ENCODE measurements around the gene EPHA6.

The EPHA6 gene

GRCh38 chr3:97350971-97351370 lies 536.6 kb downstream of the EPHA6 start:
- H3K27ac ChIP-seq (ENCODE audit: low read length) = no peak overlapping the region
- H3K27me3 ChIP-seq (ENCODE audit: control insufficient read depth in 1 of 2, insufficient read depth in 2 of 2, low read length in 2 of 2) = no peaks in the 10 kb centered on the region
- H3K4me1 ChIP-seq (ENCODE audit: control insufficient read depth, insufficient read depth, low read length) = no peaks in the 10 kb centered on the region
- no peaks in the 10 kb centered on the region for H3K36me3 ChIP-seq (ENCODE audit: control insufficient read depth in 2 of 2, insufficient read depth in 2 of 2, low read length in 2 of 2)
- no peak overlapping the region for H3K9ac ChIP-seq (ENCODE audit: low read length in 2 of 2)
- no peak overlapping the region for H3K4me3 ChIP-seq (ENCODE audit: low read length in 2 of 2)
- H3K9me3 ChIP-seq (ENCODE audit: control insufficient read depth in 2 of 2, low read length in 2 of 2) = peaks cover 0 to 8% of the 10 kb centered on the region in 2 donors

GRCh38 chr3:97353176-97353575 lies 538.8 kb downstream of the EPHA6 start:
- no peaks in the 10 kb centered on the region for H3K36me3 ChIP-seq (ENCODE audit: control insufficient read depth in 2 of 2, insufficient read depth in 2 of 2, low read length in 2 of 2)
- no peak overlapping the region for H3K9ac ChIP-seq (ENCODE audit: low read length in 2 of 2)
- H3K27me3 ChIP-seq (ENCODE audit: control insufficient read depth in 1 of 2, insufficient read depth in 2 of 2, low read length in 2 of 2) = no peaks in the 10 kb centered on the region
- no peaks in the 10 kb centered on the region for H3K4me1 ChIP-seq (ENCODE audit: control insufficient read depth, insufficient read depth, low read length)
- peaks cover 0 to 8% of the 10 kb centered on the region in 2 donors for H3K9me3 ChIP-seq (ENCODE audit: control insufficient read depth in 2 of 2, low read length in 2 of 2)
- H3K27ac ChIP-seq (ENCODE audit: low read length) = no peak overlapping the region
- H3K4me3 ChIP-seq (ENCODE audit: low read length in 2 of 2) = no peak overlapping the region

GRCh38 chr3:97359977-97360376 lies 545.6 kb downstream of the EPHA6 start:
- no peaks in the 10 kb centered on the region for H3K4me1 ChIP-seq (ENCODE audit: control insufficient read depth, insufficient read depth, low read length)
- H3K36me3 ChIP-seq (ENCODE audit: control insufficient read depth in 2 of 2, insufficient read depth in 2 of 2, low read length in 2 of 2) = no peaks in the 10 kb centered on the region
- H3K27ac ChIP-seq (ENCODE audit: low read length) = no peak overlapping the region
- no peaks in the 10 kb centered on the region for H3K27me3 ChIP-seq (ENCODE audit: control insufficient read depth in 1 of 2, insufficient read depth in 2 of 2, low read length in 2 of 2)
- H3K9me3 ChIP-seq (ENCODE audit: control insufficient read depth in 2 of 2, low read length in 2 of 2) = no peaks in the 10 kb centered on the region
- no peak overlapping the region for H3K9ac ChIP-seq (ENCODE audit: low read length in 2 of 2)
- no peak overlapping the region for H3K4me3 ChIP-seq (ENCODE audit: low read length in 2 of 2)

- H3K9ac ChIP-seq (ENCODE audit: low read length in 2 of 2) = no peak overlapping the region
- H3K27ac ChIP-seq (ENCODE audit: low read length) = no peak overlapping the region
- no peaks in the 10 kb centered on the region for H3K9me3 ChIP-seq (ENCODE audit: control insufficient read depth in 2 of 2, low read length in 2 of 2)
- no peak overlapping the region for H3K4me3 ChIP-seq (ENCODE audit: low read length in 2 of 2)
- no peaks in the 10 kb centered on the region for H3K36me3 ChIP-seq (ENCODE audit: control insufficient read depth in 2 of 2, insufficient read depth in 2 of 2, low read length in 2 of 2)
- H3K27me3 ChIP-seq (ENCODE audit: control insufficient read depth in 1 of 2, insufficient read depth in 2 of 2, low read length in 2 of 2) = no peaks in the 10 kb centered on the region
- no peaks in the 10 kb centered on the region for H3K4me1 ChIP-seq (ENCODE audit: control insufficient read depth, insufficient read depth, low read length)
Measured at GRCh38 chr3:97360804-97361203, 546.4 kb downstream of the EPHA6 start.

GRCh38 chr3:97384583-97384982 lies 570.2 kb downstream of the EPHA6 start:
- Histone ChIP-seq H3K36me3 (ENCODE audit: control insufficient read depth in 2 of 2, insufficient read depth in 2 of 2, low read length in 2 of 2) (no peaks in the 10 kb centered on the region), H3K9me3 (ENCODE audit: control insufficient read depth in 2 of 2, low read length in 2 of 2) (peaks cover 0 to 9% of the 10 kb centered on the region in 2 donors), H3K27me3 (ENCODE audit: control insufficient read depth in 1 of 2, insufficient read depth in 2 of 2, low read length in 2 of 2) (no peaks in the 10 kb centered on the region), H3K4me3 (ENCODE audit: low read length in 2 of 2) (no peak overlapping the region), H3K27ac (ENCODE audit: low read length) (no peak overlapping the region), H3K9ac (ENCODE audit: low read length in 2 of 2) (no peak overlapping the region), H3K4me1 (ENCODE audit: control insufficient read depth, insufficient read depth, low read length) (no peaks in the 10 kb centered on the region)

- no peak overlapping the region for H3K4me3 ChIP-seq (ENCODE audit: low read length in 2 of 2)
- H3K27ac ChIP-seq (ENCODE audit: low read length) = no peak overlapping the region
Measured at GRCh38 chr3:97388774-97389173, 574.4 kb downstream of the EPHA6 start.

GRCh38 chr3:97389936-97390335 lies 575.5 kb downstream of the EPHA6 start:
- H3K9ac ChIP-seq (ENCODE audit: low read length in 2 of 2) = no peak overlapping the region
- H3K4me3 ChIP-seq (ENCODE audit: low read length in 2 of 2) = no peak overlapping the region
- peaks cover 0 to 9% of the 10 kb centered on the region in 2 donors for H3K9me3 ChIP-seq (ENCODE audit: control insufficient read depth in 2 of 2, low read length in 2 of 2)
- no peaks in the 10 kb centered on the region for H3K27me3 ChIP-seq (ENCODE audit: control insufficient read depth in 1 of 2, insufficient read depth in 2 of 2, low read length in 2 of 2)
- no peak overlapping the region for H3K27ac ChIP-seq (ENCODE audit: low read length)
- H3K36me3 ChIP-seq (ENCODE audit: control insufficient read depth in 2 of 2, insufficient read depth in 2 of 2, low read length in 2 of 2) = no peaks in the 10 kb centered on the region
- H3K4me1 ChIP-seq (ENCODE audit: control insufficient read depth, insufficient read depth, low read length) = no peaks in the 10 kb centered on the region

More at GRCh38 chr3:97388774-97389173, 574.4 kb downstream of the EPHA6 start:
- H3K9ac ChIP-seq (ENCODE audit: low read length in 2 of 2) = no peak overlapping the region
- peaks cover 0 to 9% of the 10 kb centered on the region in 2 donors for H3K9me3 ChIP-seq (ENCODE audit: control insufficient read depth in 2 of 2, low read length in 2 of 2)
- no peaks in the 10 kb centered on the region for H3K27me3 ChIP-seq (ENCODE audit: control insufficient read depth in 1 of 2, insufficient read depth in 2 of 2, low read length in 2 of 2)
- no peaks in the 10 kb centered on the region for H3K36me3 ChIP-seq (ENCODE audit: control insufficient read depth in 2 of 2, insufficient read depth in 2 of 2, low read length in 2 of 2)
- H3K4me1 ChIP-seq (ENCODE audit: control insufficient read depth, insufficient read depth, low read length) = no peaks in the 10 kb centered on the region

- no peak overlapping the region for H3K27ac ChIP-seq (ENCODE audit: low read length)
- no peaks in the 10 kb centered on the region for H3K27me3 ChIP-seq (ENCODE audit: control insufficient read depth in 1 of 2, insufficient read depth in 2 of 2, low read length in 2 of 2)
- H3K9ac ChIP-seq (ENCODE audit: low read length in 2 of 2) = no peak overlapping the region
- no peaks in the 10 kb centered on the region for H3K36me3 ChIP-seq (ENCODE audit: control insufficient read depth in 2 of 2, insufficient read depth in 2 of 2, low read length in 2 of 2)
- H3K4me3 ChIP-seq (ENCODE audit: low read length in 2 of 2) = no peak overlapping the region
- H3K4me1 ChIP-seq (ENCODE audit: control insufficient read depth, insufficient read depth, low read length) = no peaks in the 10 kb centered on the region
- H3K9me3 ChIP-seq (ENCODE audit: control insufficient read depth in 2 of 2, low read length in 2 of 2) = peaks cover 0 to 9% of the 10 kb centered on the region in 2 donors
Measured at GRCh38 chr3:97391167-97391566, 576.8 kb downstream of the EPHA6 start.

GRCh38 chr3:97409612-97410011 lies 595.2 kb downstream of the EPHA6 start:
- Histone ChIP-seq H3K36me3 (ENCODE audit: control insufficient read depth in 2 of 2, insufficient read depth in 2 of 2, low read length in 2 of 2) (no peaks in the 10 kb centered on the region), H3K27me3 (ENCODE audit: control insufficient read depth in 1 of 2, insufficient read depth in 2 of 2, low read length in 2 of 2) (no peaks in the 10 kb centered on the region), H3K27ac (ENCODE audit: low read length) (no peak overlapping the region), H3K9me3 (ENCODE audit: control insufficient read depth in 2 of 2, low read length in 2 of 2) (no peaks in the 10 kb centered on the region), H3K9ac (ENCODE audit: low read length in 2 of 2) (no peak overlapping the region), H3K4me1 (ENCODE audit: control insufficient read depth, insufficient read depth, low read length) (no peaks in the 10 kb centered on the region), H3K4me3 (ENCODE audit: low read length in 2 of 2) (no peak overlapping the region)

GRCh38 chr3:97421565-97421964 lies 607.2 kb downstream of the EPHA6 start:
- Histone ChIP-seq H3K36me3 (ENCODE audit: control insufficient read depth in 2 of 2, insufficient read depth in 2 of 2, low read length in 2 of 2) (no peaks in the 10 kb centered on the region), H3K27me3 (ENCODE audit: control insufficient read depth in 1 of 2, insufficient read depth in 2 of 2, low read length in 2 of 2) (no peaks in the 10 kb centered on the region), H3K27ac (ENCODE audit: low read length) (no peak overlapping the region), H3K4me1 (ENCODE audit: control insufficient read depth, insufficient read depth, low read length) (no peaks in the 10 kb centered on the region), H3K9me3 (ENCODE audit: control insufficient read depth in 2 of 2, low read length in 2 of 2) (peaks cover 0 to 2% of the 10 kb centered on the region in 2 donors), H3K9ac (ENCODE audit: low read length in 2 of 2) (no peak overlapping the region), H3K4me3 (ENCODE audit: low read length in 2 of 2) (no peak overlapping the region)

GRCh38 chr3:97425002-97425401 lies 610.6 kb downstream of the EPHA6 start:
- Histone ChIP-seq H3K27ac (ENCODE audit: low read length) (no peak overlapping the region), H3K9ac (ENCODE audit: low read length in 2 of 2) (no peak overlapping the region), H3K4me3 (ENCODE audit: low read length in 2 of 2) (no peak overlapping the region), H3K36me3 (ENCODE audit: control insufficient read depth in 2 of 2, insufficient read depth in 2 of 2, low read length in 2 of 2) (no peaks in the 10 kb centered on the region), H3K9me3 (ENCODE audit: control insufficient read depth in 2 of 2, low read length in 2 of 2) (peaks cover 0 to 2% of the 10 kb centered on the region in 2 donors), H3K27me3 (ENCODE audit: control insufficient read depth in 1 of 2, insufficient read depth in 2 of 2, low read length in 2 of 2) (no peaks in the 10 kb centered on the region), H3K4me1 (ENCODE audit: control insufficient read depth, insufficient read depth, low read length) (no peaks in the 10 kb centered on the region)

All from stomach smooth muscle (tissue), 2 donors.